Measurements from ENCODE around the gene ST6GAL1. TPM values are rescaled to one million over a fixed set of nuclear protein-coding genes. Genes with fewer than 3 reads are reported as not detected.

ST6GAL1 gene
- total and polyA plus RNA-seq, 10 of the 15 experiments (the other 5 are each of a cell fraction or from before 2014, with no cell fraction given) = 74.2 to 248 (median 149) TPM

GRCh38 chr3:187000711-187001151, 70.4 kb downstream of the ST6GAL1 start (continued):
- TF ChIP-seq MAX (IDR thresholded peaks at IDR 0.05; ENCODE audit: low read depth, low read length) (no peak), EZH2 (IDR thresholded peaks at IDR 0.05; ENCODE audit: borderline replicate concordance, control insufficient read depth, low read depth, low read length) (no peak), EGR1 (IDR thresholded peaks at IDR 0.05; ENCODE audit: borderline replicate concordance in 1 of 2, low read depth in 2 of 2, low read length in 2 of 2) (no peak), USF2 (IDR thresholded peaks at IDR 0.05; ENCODE audit: borderline replicate concordance, low read depth, low read length) (no peak; the same call in 1 of the 2 replicates), EP300 (IDR thresholded peaks at IDR 0.05; ENCODE audit: borderline replicate concordance in 1 of 2, control insufficient read depth in 1 of 2, low read depth in 2 of 2, low read length in 2 of 2) (peak; percentile 99 to 100), IKZF1 (conservative IDR thresholded peaks at IDR 0.05) (peak; percentile 91), GATAD2B (conservative IDR thresholded peaks at IDR 0.05; ENCODE audit: low read depth) (peak; percentile 98), NR2C1 (IDR thresholded peaks at IDR 0.05) (no peak), E4F1 (IDR thresholded peaks at IDR 0.05; ENCODE audit: borderline replicate concordance, partially characterized antibody) (no peak), SP1 (IDR thresholded peaks at IDR 0.05; ENCODE audit: low read depth, low read length) (peak; percentile 59), ATF7 (IDR thresholded peaks at IDR 0.05; ENCODE audit: low read depth) (peak; percentile 96), ZNF592 (IDR thresholded peaks at IDR 0.05) (peak; percentile 70; the same call in 1 of the 2 replicates), MLLT1 (IDR thresholded peaks at IDR 0.05) (no peak), IRF4 (IDR thresholded peaks at IDR 0.05; ENCODE audit: low read depth, low read length) (peak; percentile 91), CREM (IDR thresholded peaks at IDR 0.05; ENCODE audit: low read depth) (peak; percentile 95), PML (IDR thresholded peaks at IDR 0.05; ENCODE audit: low read length) (peak; percentile 74), ELK1 (IDR thresholded peaks at IDR 0.05; ENCODE audit: low read depth, low read length) (0 out of 2 replicates have a peak, but pooled peaks have one; percentile 25), KDM1A (IDR thresholded peaks at IDR 0.05; ENCODE audit: borderline replicate concordance) (no peak)

All from GM12878 (cell line).